ENCODE results near the gene ACCS. TPM values are rescaled to one million over a fixed set of nuclear protein-coding genes. Genes with fewer than 3 reads are reported as not detected.

ACCS gene
- total RNA-seq, 1 experiment from 2014 or later = 13.9 TPM

DNA sequence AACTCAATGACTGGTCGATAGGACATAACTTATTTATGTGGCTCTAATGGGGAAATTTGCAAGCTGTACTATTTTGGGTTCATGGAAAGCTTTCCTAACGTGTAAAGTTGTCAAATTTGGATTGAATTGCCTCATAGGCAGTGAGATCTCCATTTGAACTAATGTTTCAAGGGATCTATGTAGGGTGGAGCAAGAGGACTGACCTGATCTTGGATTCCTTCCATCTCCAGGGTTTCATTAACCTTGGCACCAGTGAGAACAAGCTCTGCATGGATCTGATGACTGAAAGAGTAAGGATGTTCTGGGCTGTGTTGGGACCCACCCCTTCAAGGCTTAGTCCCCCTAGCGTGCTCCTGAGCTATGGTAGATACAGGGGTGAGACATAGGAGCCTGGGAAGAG lies 16.2 kb upstream of the ACCS start (continued):
- TF ChIP-seq, protein P1, sequence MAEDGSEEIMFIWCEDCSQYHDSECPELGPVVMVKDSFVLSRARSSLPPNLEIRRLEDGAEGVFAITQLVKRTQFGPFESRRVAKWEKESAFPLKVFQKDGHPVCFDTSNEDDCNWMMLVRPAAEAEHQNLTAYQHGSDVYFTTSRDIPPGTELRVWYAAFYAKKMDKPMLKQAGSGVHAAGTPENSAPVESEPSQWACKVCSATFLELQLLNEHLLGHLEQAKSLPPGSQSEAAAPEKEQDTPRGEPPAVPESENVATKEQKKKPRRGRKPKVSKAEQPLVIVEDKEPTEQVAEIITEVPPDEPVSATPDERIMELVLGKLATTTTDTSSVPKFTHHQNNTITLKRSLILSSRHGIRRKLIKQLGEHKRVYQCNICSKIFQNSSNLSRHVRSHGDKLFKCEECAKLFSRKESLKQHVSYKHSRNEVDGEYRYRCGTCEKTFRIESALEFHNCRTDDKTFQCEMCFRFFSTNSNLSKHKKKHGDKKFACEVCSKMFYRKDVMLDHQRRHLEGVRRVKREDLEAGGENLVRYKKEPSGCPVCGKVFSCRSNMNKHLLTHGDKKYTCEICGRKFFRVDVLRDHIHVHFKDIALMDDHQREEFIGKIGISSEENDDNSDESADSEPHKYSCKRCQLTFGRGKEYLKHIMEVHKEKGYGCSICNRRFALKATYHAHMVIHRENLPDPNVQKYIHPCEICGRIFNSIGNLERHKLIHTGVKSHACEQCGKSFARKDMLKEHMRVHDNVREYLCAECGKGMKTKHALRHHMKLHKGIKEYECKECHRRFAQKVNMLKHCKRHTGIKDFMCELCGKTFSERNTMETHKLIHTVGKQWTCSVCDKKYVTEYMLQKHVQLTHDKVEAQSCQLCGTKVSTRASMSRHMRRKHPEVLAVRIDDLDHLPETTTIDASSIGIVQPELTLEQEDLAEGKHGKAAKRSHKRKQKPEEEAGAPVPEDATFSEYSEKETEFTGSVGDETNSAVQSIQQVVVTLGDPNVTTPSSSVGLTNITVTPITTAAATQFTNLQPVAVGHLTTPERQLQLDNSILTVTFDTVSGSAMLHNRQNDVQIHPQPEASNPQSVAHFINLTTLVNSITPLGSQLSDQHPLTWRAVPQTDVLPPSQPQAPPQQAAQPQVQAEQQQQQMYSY (CRISPR knock-in tag; IDR thresholded peaks at IDR 0.05) = no peak
- TF ChIP-seq, protein P2, sequence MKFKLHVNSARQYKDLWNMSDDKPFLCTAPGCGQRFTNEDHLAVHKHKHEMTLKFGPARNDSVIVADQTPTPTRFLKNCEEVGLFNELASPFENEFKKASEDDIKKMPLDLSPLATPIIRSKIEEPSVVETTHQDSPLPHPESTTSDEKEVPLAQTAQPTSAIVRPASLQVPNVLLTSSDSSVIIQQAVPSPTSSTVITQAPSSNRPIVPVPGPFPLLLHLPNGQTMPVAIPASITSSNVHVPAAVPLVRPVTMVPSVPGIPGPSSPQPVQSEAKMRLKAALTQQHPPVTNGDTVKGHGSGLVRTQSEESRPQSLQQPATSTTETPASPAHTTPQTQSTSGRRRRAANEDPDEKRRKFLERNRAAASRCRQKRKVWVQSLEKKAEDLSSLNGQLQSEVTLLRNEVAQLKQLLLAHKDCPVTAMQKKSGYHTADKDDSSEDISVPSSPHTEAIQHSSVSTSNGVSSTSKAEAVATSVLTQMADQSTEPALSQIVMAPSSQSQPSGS (CRISPR knock-in tag; IDR thresholded peaks at IDR 0.05; ENCODE audit: borderline replicate concordance, low read depth) = no peak
- TF ChIP-seq, protein P3, sequence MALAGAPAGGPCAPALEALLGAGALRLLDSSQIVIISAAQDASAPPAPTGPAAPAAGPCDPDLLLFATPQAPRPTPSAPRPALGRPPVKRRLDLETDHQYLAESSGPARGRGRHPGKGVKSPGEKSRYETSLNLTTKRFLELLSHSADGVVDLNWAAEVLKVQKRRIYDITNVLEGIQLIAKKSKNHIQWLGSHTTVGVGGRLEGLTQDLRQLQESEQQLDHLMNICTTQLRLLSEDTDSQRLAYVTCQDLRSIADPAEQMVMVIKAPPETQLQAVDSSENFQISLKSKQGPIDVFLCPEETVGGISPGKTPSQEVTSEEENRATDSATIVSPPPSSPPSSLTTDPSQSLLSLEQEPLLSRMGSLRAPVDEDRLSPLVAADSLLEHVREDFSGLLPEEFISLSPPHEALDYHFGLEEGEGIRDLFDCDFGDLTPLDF (CRISPR knock-in tag; IDR thresholded peaks at IDR 0.05) = no peak
- TF ChIP-seq ZNF219 (CRISPR knock-in tag; IDR thresholded peaks at IDR 0.05; ENCODE audit: borderline replicate concordance) (no peak), NFE2L1 (CRISPR knock-in tag; IDR thresholded peaks at IDR 0.05) (no peak), SP1 (CRISPR knock-in tag; conservative IDR thresholded peaks at IDR 0.05) (no peak), SMAD4 (CRISPR knock-in tag; IDR thresholded peaks at IDR 0.05) (no peak), SMAD3 (CRISPR knock-in tag; IDR thresholded peaks at IDR 0.05; ENCODE audit: borderline replicate concordance) (no peak), NR2C2 (CRISPR knock-in tag; IDR thresholded peaks at IDR 0.05) (no peak), NFYB (CRISPR knock-in tag; conservative IDR thresholded peaks at IDR 0.05; ENCODE audit: low read depth) (no peak), ZNF232 (CRISPR knock-in tag; IDR thresholded peaks at IDR 0.05) (no peak)
- TF ChIP-seq, protein P4, sequence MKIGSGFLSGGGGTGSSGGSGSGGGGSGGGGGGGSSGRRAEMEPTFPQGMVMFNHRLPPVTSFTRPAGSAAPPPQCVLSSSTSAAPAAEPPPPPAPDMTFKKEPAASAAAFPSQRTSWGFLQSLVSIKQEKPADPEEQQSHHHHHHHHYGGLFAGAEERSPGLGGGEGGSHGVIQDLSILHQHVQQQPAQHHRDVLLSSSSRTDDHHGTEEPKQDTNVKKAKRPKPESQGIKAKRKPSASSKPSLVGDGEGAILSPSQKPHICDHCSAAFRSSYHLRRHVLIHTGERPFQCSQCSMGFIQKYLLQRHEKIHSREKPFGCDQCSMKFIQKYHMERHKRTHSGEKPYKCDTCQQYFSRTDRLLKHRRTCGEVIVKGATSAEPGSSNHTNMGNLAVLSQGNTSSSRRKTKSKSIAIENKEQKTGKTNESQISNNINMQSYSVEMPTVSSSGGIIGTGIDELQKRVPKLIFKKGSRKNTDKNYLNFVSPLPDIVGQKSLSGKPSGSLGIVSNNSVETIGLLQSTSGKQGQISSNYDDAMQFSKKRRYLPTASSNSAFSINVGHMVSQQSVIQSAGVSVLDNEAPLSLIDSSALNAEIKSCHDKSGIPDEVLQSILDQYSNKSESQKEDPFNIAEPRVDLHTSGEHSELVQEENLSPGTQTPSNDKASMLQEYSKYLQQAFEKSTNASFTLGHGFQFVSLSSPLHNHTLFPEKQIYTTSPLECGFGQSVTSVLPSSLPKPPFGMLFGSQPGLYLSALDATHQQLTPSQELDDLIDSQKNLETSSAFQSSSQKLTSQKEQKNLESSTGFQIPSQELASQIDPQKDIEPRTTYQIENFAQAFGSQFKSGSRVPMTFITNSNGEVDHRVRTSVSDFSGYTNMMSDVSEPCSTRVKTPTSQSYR (CRISPR knock-in tag; IDR thresholded peaks at IDR 0.05) = no peak
- TF ChIP-seq, protein P5, sequence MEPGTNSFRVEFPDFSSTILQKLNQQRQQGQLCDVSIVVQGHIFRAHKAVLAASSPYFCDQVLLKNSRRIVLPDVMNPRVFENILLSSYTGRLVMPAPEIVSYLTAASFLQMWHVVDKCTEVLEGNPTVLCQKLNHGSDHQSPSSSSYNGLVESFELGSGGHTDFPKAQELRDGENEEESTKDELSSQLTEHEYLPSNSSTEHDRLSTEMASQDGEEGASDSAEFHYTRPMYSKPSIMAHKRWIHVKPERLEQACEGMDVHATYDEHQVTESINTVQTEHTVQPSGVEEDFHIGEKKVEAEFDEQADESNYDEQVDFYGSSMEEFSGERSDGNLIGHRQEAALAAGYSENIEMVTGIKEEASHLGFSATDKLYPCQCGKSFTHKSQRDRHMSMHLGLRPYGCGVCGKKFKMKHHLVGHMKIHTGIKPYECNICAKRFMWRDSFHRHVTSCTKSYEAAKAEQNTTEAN (CRISPR knock-in tag; IDR thresholded peaks at IDR 0.05) = no peak

DNA sequence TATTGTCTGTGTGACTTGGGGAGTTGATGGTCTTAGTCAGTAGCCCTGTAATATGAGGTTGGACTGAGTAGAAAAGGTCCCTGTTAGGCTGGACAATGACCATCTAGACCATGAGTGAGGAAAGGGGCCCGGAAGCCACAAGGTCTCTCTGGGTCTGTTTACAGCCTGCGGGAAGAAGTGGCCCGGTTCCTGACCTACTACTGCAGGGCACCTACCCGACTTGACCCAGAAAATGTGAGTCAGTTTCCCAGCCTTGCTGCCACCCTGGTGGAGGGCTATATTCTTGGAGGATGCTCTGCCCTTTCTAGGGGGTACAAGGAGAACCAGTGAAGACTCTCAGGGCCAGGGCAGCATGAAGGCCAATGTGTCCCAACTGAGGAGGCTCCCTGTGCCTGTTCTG lies 14.9 kb upstream of the ACCS start:
- ChIA-PET CTCF (no interaction called here), POLR2A (no interaction called here)
- Mint-ChIP-seq H3K9me3 (no peaks in the 10 kb centered on the region), H3K27me3 (ENCODE audit: low read depth) (no peaks in the 10 kb centered on the region; the same call in none of the 2 replicates), H3K4me1 (no peaks in the 10 kb centered on the region), H3K36me3 (no peaks in the 10 kb centered on the region), H3K4me3 (no peak overlapping the region), H3K27ac (no peak overlapping the region)
- ATAC-seq = no peak
- DNase-seq (ENCODE audit: low spot score) = no peak
- TF ChIP-seq, protein P6, sequence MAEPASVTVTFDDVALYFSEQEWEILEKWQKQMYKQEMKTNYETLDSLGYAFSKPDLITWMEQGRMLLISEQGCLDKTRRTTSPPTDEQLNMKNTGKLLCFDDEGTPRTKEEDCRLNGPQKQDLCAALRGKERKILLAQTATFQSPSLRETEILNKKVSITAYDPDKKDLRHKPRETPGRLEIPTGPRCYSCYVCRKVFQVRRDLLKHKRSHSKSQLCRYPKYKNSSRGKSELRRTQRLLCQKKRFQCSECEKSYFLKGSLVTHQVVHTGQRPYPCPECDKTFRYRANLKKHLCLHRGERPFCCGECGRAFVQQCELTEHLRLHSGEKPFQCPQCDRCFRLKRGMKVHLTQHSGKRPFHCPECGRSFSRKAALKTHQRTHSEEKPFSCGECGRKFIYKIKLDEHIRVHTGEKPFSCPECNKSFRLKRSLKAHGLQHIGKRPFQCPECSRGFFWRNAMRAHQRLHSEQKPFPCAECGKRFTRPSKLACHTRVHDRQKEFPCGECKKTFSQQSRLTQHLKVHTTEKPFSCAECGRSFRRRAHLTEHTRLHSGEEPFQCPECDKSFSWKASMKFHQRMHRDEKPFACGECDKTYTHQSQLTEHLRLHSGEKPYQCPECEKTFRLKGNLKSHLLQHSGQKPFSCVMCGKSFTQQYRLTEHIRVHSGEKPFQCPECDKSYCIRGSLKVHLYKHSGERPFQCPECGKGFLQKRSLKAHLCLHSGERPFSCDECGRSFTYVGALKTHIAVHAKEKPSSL (CRISPR knock-in tag; conservative IDR thresholded peaks at IDR 0.05) = no peak
- TF ChIP-seq NFATC4 (CRISPR knock-in tag; IDR thresholded peaks at IDR 0.05) (no peak), TP53 (CRISPR knock-in tag; IDR thresholded peaks at IDR 0.05) (no peak), SOX15 (CRISPR knock-in tag; IDR thresholded peaks at IDR 0.05) (no peak), ZBTB21 (CRISPR knock-in tag; IDR thresholded peaks at IDR 0.05; ENCODE audit: borderline replicate concordance) (no peak), SP1 (CRISPR knock-in tag; conservative IDR thresholded peaks at IDR 0.05) (no peak), TCF7 (CRISPR knock-in tag; IDR thresholded peaks at IDR 0.05; ENCODE audit: low read depth) (no peak), TEAD1 (CRISPR knock-in tag; IDR thresholded peaks at IDR 0.05) (no peak), MYBL2 (CRISPR knock-in tag; IDR thresholded peaks at IDR 0.05) (no peak)
- TF ChIP-seq, protein P4 (CRISPR knock-in tag; IDR thresholded peaks at IDR 0.05) = no peak
- TF ChIP-seq, protein P7, sequence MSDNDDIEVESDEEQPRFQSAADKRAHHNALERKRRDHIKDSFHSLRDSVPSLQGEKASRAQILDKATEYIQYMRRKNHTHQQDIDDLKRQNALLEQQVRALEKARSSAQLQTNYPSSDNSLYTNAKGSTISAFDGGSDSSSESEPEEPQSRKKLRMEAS (CRISPR knock-in tag; IDR thresholded peaks at IDR 0.05) = no peak

All from WTC11 (cell line).